A549 treated with AZD9567 at 1 μM for 4 hours (cell line): Measurements from ENCODE around the gene COL8A1. TPM values are rescaled to one million over a fixed set of nuclear protein-coding genes. Genes with fewer than 3 reads are reported as not detected.

Source experiments
- total RNA-seq: library from RNA; stranded (reverse); fragments of 200-300 nt; extraction: Qiagen RNA extraction; gene quantifications from 5 replicates; pipeline ENCODE4 v1.2.3, GENCODE V29; 2022; ENCODE audit not compliant: insufficient read depth

The COL8A1 gene
- not detected in 5 replicates for total RNA-seq

GRCh38 chr3:99638167-99638948 lies at the start of gene COL8A1:
TSS of gene COL8A1 (plus strand) at chr3:99638594. CDS start at chr3:99790683, 152,089 bp downstream.

GRCh38 chr3:99817437-99818240 lies 179.2 kb downstream of the COL8A1 start, which contains the start of gene CMSS1:
TSS of gene CMSS1 (plus strand) at chr3:99817862.

Other genes with a start within 250 kb of the COL8A1 start
- 40.3 to 59.8 TPM (median 58.6 TPM) in 5 replicates for gene CMSS1, start 179.3 kb downstream of the COL8A1 start, total RNA-seq